GM12878 (cell line): Measurements from ENCODE around the gene THADA. TPM values are rescaled to one million over a fixed set of nuclear protein-coding genes. Genes with fewer than 3 reads are reported as not detected.

ENCODE experiments used
- ATAC-seq: fragments of 200-7000 bp; cut with Tn5 transposase; 3 replicates; pipeline ENCODE4 v1.9.1; 2020; ENCODE audit warnings: mild to moderate bottlenecking, moderate library complexity
- BruUV-seq: library from RNA; stranded (reverse); fragments of 400-500 nt; replicated peaks from 2 replicates; lab custom pipeline; 2021; lab: Mats Ljungman, UMichigan
- CTCF ChIA-PET: fragments of 300-600 bp; sonication (Branson Sonifier 250); formaldehyde crosslinking; extraction: SDS; loops from one replicate; lab custom pipeline; 2021; ENCODE audit warnings: inconsistent platforms; lab: Yijun Ruan, JAX
- POLR2A ChIA-PET: fragments of 350-600 bp; formaldehyde crosslinking; extraction: SDS; loops from one replicate; lab custom pipeline; 2021; ENCODE audit warnings: inconsistent platforms; lab: Charles Lee
- RAD21 ChIA-PET: fragments of 300-600 bp; sonication (Branson Sonifier 250); formaldehyde crosslinking; loops from one replicate; lab custom pipeline; 2023; ENCODE audit warnings: antibody characterized with exemption; ENCODE audit not compliant: unreplicated experiment; lab: Charles Lee
- SMC1A ChIA-PET: fragments of 300-600 bp; sonication (Branson Sonifier 250); formaldehyde crosslinking; loops from one replicate; lab custom pipeline; 2023; ENCODE audit not compliant: unreplicated experiment, uncharacterized antibody; lab: Charles Lee
- DNase-seq: peaks from one replicate; pipeline ENCODE4 v3.0.0-alpha.2; 2011; ENCODE audit warnings: low read depth, low spot score
- FAIRE-seq: peaks from 3 replicates; lab custom pipeline; 2011; peaks lifted over from hg19 to GRCh38; lab: Jason Lieb, UNC
- H2AFZ ChIP-seq: 2 replicates; pipeline ENCODE4 v1.6.0; 2011; ENCODE audit warnings: low read depth, low read length, control low read depth; ENCODE audit not compliant: control insufficient read depth
- H3K27ac ChIP-seq: 2 replicates; pipeline ENCODE4 v1.5.1; 2011; ENCODE audit warnings: control low read depth; ENCODE audit not compliant: control insufficient read depth, insufficient read depth
- H3K27me3 ChIP-seq, 2 experiments: replicated peaks in 1 of 2; 2 replicates each; pipeline versions ENCODE4 v1.6.0 to v1.6.1; 2011; ENCODE audit warnings: low read length in 1 of 2; ENCODE audit not compliant: control insufficient read depth in 2 of 2, insufficient read depth in 2 of 2
- H3K36me3 ChIP-seq, 2 experiments: 2 replicates each; pipeline ENCODE4 v1.5.1; 2011; ENCODE audit warnings: low read length in 1 of 2; ENCODE audit not compliant: control insufficient read depth in 2 of 2, insufficient read depth in 2 of 2
- H3K4me1 ChIP-seq: 2 replicates; pipeline ENCODE4 v1.6.1; 2011; ENCODE audit warnings: mild to moderate bottlenecking, low read length, moderate library complexity, mixed read lengths; ENCODE audit not compliant: control insufficient read depth, insufficient read depth
- H3K4me2 ChIP-seq: 2 replicates; pipeline ENCODE4 v1.6.0; 2011; ENCODE audit warnings: control low read depth; ENCODE audit not compliant: control insufficient read depth, insufficient read depth
- H3K4me3 ChIP-seq: fragments of 200-600 bp; sonication (generic); 2 replicates; pipeline ENCODE4 v1.5.1; 2016
- H3K79me2 ChIP-seq: 2 replicates; pipeline ENCODE4 v1.6.0; 2011; ENCODE audit warnings: low read length; ENCODE audit not compliant: control insufficient read depth, insufficient read depth
- H3K9ac ChIP-seq: 2 replicates; pipeline ENCODE4 v1.8.0; 2011; ENCODE audit warnings: low read length, control low read depth, mixed read lengths; ENCODE audit not compliant: control insufficient read depth, insufficient read depth
- H3K9me3 ChIP-seq: replicated peaks from 3 replicates; pipeline ENCODE4 v1.5.1; 2011; ENCODE audit warnings: mild to moderate bottlenecking, low read length; ENCODE audit not compliant: control insufficient read depth, insufficient read depth
- H4K20me1 ChIP-seq: 2 replicates; pipeline ENCODE4 v1.6.0; 2011; ENCODE audit not compliant: control insufficient read depth, insufficient read depth
- CHD4 ChIP-seq: fragments of 200-600 bp; sonication (generic); IDR thresholded peaks from 2 replicates; pipeline ENCODE4 v1.6.1; 2016; ENCODE audit warnings: mild to moderate bottlenecking
- NFYA ChIP-seq: IDR thresholded peaks from 2 replicates; pipeline ENCODE4 v1.6.1; 2011; ENCODE audit warnings: low read depth, mild to moderate bottlenecking, low read length, improper control_type of control experiment, borderline replicate concordance
- RUNX3 ChIP-seq: IDR thresholded peaks from 2 replicates; pipeline ENCODE4 v1.6.1; 2012; ENCODE audit warnings: low read length, inconsistent platforms
- SMARCA5 ChIP-seq: fragments of 450-650 bp; IDR thresholded peaks from 2 replicates; pipeline ENCODE4 v1.6.1; 2017; ENCODE audit warnings: mild to moderate bottlenecking
- WGBS: methylation state at CpG from one replicate; pipeline ENCODE4 v1.1.6; 2016; ENCODE audit warnings: low lambda C conversion rate; ENCODE audit not compliant: insufficient replicate concordance, insufficient coverage; ENCODE audit errors: missing lambda C conversion rate; 5-methylcytosine and 5-hydroxymethylcytosine counted together
- in situ Hi-C: fragments of 300-500 bp; cut with MboI; formaldehyde crosslinking; loops from 9 replicates; pipeline ENCODE4 v1.14.3; 2018; ENCODE audit warnings: mixed read lengths
- intact Hi-C: fragments of 100-400 bp; cut with micrococcal nuclease; formaldehyde crosslinking; loops from one replicate; pipeline ENCODE4 v1.14.2; 2022; ENCODE audit not compliant: unreplicated experiment
- polyA plus RNA-seq, 11 experiments: library from polyadenylated mRNA; depleted of rRNA in 4 of 11; unstranded in 6 of 11; stranded (reverse) in 5 of 11; fragments of >200 nt; fragmentation: Nextera tagmentation in 4 of 11; fragmentation: Illumina TruSeq in 1 of 11; extraction: Ambion mirVana in 4 of 11; extraction: Trizol in 1 of 11; gene quantifications; 1 replicate in 1 of 11; 2 replicates in 10 of 11; pipeline versions ENCODE4 v1.2.1 to v1.2.3, GENCODE V29; 2011 to 2016; ENCODE audit warnings: inconsistent platforms in 2 of 11, missing spikeins in 2 of 11, low read depth in 1 of 11
- total RNA-seq, 4 experiments: library from RNA; depleted of rRNA in 3 of 4; stranded (reverse); fragments of >200 nt in 3 of 4; fragmentation: Illumina TruSeq in 1 of 4; extraction: Trizol in 1 of 4; gene quantifications; 2 replicates each; pipeline versions ENCODE4 v1.2.1 to v1.2.3, GENCODE V29; 2013 to 2021
- TF ChIP-seq, protein P1 (sequence below): IDR thresholded peaks from 2 replicates; pipeline ENCODE4 v1.6.1; 2012; ENCODE audit warnings: mild to moderate bottlenecking, low read depth, low read length

Gene THADA
- total and polyA plus RNA-seq, 10 of the 15 experiments (the other 5 are each of a cell fraction or from before 2014, with no cell fraction given): 14.6 to 33.2 (median 23.2) TPM

DNA sequence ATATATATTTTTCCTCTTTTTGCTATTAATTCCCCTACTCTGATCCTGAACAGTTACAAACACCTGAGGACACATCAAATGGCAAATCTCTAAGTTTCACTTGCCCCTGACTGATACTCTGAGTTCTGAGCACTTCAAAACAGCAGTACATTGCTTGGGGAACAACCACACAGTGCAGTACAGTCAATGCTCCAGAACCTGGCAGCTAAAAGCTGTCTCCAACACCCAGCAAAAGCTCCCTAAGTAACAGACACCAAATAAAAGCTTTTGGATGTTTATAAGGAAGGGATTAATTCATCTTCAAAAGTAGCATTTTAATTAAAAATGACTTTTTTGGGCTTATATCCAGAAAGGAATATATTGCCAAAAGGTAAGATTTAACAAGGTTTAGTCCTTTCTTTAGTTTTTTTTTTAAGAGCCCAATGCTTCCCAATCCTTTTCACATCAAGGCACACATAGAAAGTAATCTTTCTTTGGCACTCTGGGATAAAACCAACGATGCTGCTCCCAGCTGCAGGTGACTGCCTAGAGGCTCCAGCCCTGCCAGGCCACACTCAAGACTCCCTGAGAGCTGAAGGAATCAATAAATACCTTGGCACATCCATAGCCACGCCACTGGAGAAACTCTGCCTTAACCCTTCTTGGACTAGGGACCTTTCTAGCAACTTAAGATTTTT, 204.5 kb downstream of the THADA start:
- intact Hi-C loops: no loop called here
- no peak for TF ChIP-seq CHD4
- TF ChIP-seq RUNX3: peak; percentile 21; the same call in 1 of the 2 replicates
- TF ChIP-seq, protein P1, sequence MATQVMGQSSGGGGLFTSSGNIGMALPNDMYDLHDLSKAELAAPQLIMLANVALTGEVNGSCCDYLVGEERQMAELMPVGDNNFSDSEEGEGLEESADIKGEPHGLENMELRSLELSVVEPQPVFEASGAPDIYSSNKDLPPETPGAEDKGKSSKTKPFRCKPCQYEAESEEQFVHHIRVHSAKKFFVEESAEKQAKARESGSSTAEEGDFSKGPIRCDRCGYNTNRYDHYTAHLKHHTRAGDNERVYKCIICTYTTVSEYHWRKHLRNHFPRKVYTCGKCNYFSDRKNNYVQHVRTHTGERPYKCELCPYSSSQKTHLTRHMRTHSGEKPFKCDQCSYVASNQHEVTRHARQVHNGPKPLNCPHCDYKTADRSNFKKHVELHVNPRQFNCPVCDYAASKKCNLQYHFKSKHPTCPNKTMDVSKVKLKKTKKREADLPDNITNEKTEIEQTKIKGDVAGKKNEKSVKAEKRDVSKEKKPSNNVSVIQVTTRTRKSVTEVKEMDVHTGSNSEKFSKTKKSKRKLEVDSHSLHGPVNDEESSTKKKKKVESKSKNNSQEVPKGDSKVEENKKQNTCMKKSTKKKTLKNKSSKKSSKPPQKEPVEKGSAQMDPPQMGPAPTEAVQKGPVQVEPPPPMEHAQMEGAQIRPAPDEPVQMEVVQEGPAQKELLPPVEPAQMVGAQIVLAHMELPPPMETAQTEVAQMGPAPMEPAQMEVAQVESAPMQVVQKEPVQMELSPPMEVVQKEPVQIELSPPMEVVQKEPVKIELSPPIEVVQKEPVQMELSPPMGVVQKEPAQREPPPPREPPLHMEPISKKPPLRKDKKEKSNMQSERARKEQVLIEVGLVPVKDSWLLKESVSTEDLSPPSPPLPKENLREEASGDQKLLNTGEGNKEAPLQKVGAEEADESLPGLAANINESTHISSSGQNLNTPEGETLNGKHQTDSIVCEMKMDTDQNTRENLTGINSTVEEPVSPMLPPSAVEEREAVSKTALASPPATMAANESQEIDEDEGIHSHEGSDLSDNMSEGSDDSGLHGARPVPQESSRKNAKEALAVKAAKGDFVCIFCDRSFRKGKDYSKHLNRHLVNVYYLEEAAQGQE: no peak
- no peak for TF ChIP-seq NFYA
- no peak for TF ChIP-seq SMARCA5
- ChIA-PET RAD21 (interaction anchor here (7.1 to 9.1 kb wide), 4 partner anchors 14 to 163 kb away, joined by 50 to 250 read pairs (median 98); partner anchors contain the start of gene ZFP36L2), POLR2A (interaction anchor here (8.0 kb wide), 1 partner anchor 13 kb away, joined by 95 read pairs; no protein-coding TSS in a partner anchor), SMC1A (interaction anchor here (1.0 to 10.5 kb wide), 5 partner anchors 13 to 93 kb away, joined by 3 to 297 read pairs (median 54); no protein-coding TSS in a partner anchor), CTCF (interaction anchor here (3.3 to 10.0 kb wide), 2 partner anchors 14 to 93 kb away, joined by 13 to 111 read pairs; no protein-coding TSS in a partner anchor)
- Histone ChIP-seq H3K27ac (peak overlapping the region; percentile 78), H4K20me1 (no peaks in the 10 kb centered on the region), H3K4me1 (peaks cover 37% of the 10 kb centered on the region), H2AFZ (no peak overlapping the region), H3K4me2 (peak overlapping the region; percentile 46), H3K36me3 (peaks cover 0 to 2% of the 10 kb centered on the region in 2 experiments; a peak in 3 of 4 replicates), H3K27me3 (no peaks in the 10 kb centered on the region), H3K79me2 (no peaks in the 10 kb centered on the region), H3K9me3 (no peaks in the 10 kb centered on the region; the same call in 2 of the 3 replicates), H3K4me3 (no peak overlapping the region), H3K9ac (peak overlapping the region; percentile 46)
- in situ Hi-C loops: no loop called here
- FAIRE-seq (no peak), DNase-seq (no peak), ATAC-seq (0 out of 3 replicates have a peak, but pooled peaks have one; percentile 14)
- BruUV-seq: no TSS peak
- WGBS: 90% methylated on average over 2 of the region's 2 CpGs
